ENCODE data around the gene FBLIM1.
"Not testable (repeated sequence)": the region's sequence is repeated elsewhere in the genome, so short reads cannot be mapped to it uniquely, and the experiment has no call there.

Gene FBLIM1

GRCh38 chr1:15825800-15826199 lies 67.2 kb downstream of the FBLIM1 start:
- no peak for FAIRE-seq

GRCh38 chr1:15826810-15827507 lies 68.4 kb downstream of the FBLIM1 start:
- FAIRE-seq, result no peak

GRCh38 chr1:15827567-15827966 lies 69.0 kb downstream of the FBLIM1 start:
- FAIRE-seq, result not testable (repeated sequence)

- not testable (repeated sequence) for FAIRE-seq
Observed at GRCh38 chr1:15828931-15829330, 70.3 kb downstream of the FBLIM1 start.

GRCh38 chr1:15830258-15830657 lies 71.7 kb downstream of the FBLIM1 start:
- FAIRE-seq, result no peak

GRCh38 chr1:15833069-15833679 lies 74.6 kb downstream of the FBLIM1 start:
- no peak for FAIRE-seq

GRCh38 chr1:15833842-15834405 lies 75.3 kb downstream of the FBLIM1 start:
- FAIRE-seq, result no peak

GRCh38 chr1:15834406-15835204 lies 76.0 kb downstream of the FBLIM1 start:
- peak; percentile 84 for FAIRE-seq

GRCh38 chr1:15835205-15835740 lies 76.7 kb downstream of the FBLIM1 start:
- FAIRE-seq, result no peak

- FAIRE-seq, result peak; percentile 95
Observed at GRCh38 chr1:15835741-15836510, 77.3 kb downstream of the FBLIM1 start.

Measured in G401.6 (cell line).